Measurements from ENCODE around the gene SLC24A3. TPM values are rescaled to one million over a fixed set of nuclear protein-coding genes. Genes with fewer than 3 reads are reported as not detected.

Gene SLC24A3
- total and polyA plus RNA-seq, 2 experiments from 2014 or later: not detected

DNA sequence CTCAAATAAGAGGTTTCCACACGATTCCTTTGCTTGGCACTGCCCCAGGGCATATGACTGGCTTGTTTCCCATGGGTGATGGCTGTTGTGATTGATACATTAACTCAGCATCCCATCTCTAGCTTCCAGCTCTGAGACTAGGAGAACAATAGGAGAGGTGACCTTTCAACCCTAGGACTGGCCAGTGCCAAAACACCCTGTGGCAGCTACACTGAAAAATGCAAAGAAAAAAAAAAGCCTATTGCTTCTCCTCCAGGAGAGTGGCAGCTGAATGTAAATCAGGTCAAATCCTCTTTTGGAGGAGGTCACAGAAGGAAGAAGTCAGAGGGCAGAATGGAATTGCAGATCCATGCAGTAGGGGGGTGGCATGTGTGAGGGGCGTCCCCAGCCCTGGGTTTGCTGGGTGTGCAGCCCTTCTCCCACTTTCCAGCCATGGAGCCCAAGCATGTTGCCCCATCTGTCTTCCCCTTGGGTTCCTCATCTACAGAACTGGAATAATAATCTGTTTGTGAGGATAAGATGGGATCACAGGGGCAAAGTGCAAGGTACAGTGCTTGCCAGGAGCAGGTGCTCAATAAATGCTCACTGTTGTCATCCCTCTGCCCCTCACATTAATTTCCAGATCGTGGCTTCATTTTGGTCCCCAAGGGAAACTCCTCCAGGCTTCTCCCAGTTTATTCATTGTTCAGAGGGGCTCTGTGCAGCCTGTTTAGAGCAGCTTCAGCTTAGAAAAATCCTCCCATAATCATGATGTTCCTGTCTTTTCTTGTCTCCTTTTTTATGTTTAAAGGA is 300.6 kb downstream of the SLC24A3 start:
- no peaks in the 10 kb centered on the region for H3K79me2 ChIP-seq (ENCODE audit: insufficient read depth)
- H3K9me3 ChIP-seq (ENCODE audit: low read depth): no peaks in the 10 kb centered on the region
- no peaks in the 10 kb centered on the region for H3K27me3 ChIP-seq (replicated peaks; ENCODE audit: insufficient read depth)
- H3K4me3 ChIP-seq: no peak overlapping the region
- 12 to 14% methylated on average over 3 of the region's 3 CpGs for WGBS, 2 experiments (ENCODE audit: low coverage in 1 of 2, low lambda C conversion rate in 2 of 2, missing lambda C conversion rate in 2 of 2)
- in situ Hi-C loops (cut with MboI): no loop called here
- no peaks in the 10 kb centered on the region for H3K36me3 ChIP-seq (ENCODE audit: low read depth)
- no peak for TF ChIP-seq EZH2 (IDR thresholded peaks at IDR 0.05; ENCODE audit: insufficient read depth, poor library complexity, severe bottlenecking)
- TF ChIP-seq EZH2phosphoT487 (IDR thresholded peaks at IDR 0.05; ENCODE audit: insufficient read depth, low read depth): no peak
- H3K9me2 ChIP-seq (ENCODE audit: insufficient read depth): no peaks in the 10 kb centered on the region
- H4K20me1 ChIP-seq (ENCODE audit: insufficient read depth): no peaks in the 10 kb centered on the region
- H3F3A ChIP-seq (ENCODE audit: insufficient read depth): no peaks in the 10 kb centered on the region
- no peak overlapping the region for H3K27ac ChIP-seq
- H3K4me2 ChIP-seq (ENCODE audit: unreplicated experiment): no peak overlapping the region
- no peak overlapping the region for H3K9ac ChIP-seq
- no peak for DNase-seq
- no peaks in the 10 kb centered on the region for H3K4me1 ChIP-seq (ENCODE audit: insufficient read depth)
- H2AFZ ChIP-seq: no peak overlapping the region

DNA sequence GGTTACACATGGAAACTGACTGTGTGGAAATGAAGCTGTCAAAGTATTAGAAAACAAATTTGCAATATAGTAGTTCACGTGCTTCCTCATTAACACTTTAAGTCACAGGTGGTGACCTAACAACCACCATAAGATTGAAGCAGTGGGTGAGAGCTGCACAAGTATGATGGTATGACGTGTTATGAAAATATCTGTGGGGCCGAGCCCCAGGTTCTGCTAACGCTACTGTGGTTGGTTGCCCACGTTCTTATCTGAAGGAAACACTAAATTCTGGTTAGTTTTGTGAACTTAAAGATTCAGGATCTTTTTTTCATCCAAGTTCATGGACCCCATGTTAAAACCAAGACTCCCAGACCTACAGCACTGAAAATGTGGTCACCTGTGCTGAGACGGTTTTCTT is 302.6 kb downstream of the SLC24A3 start:
- Histone ChIP-seq H3K9ac (no peak overlapping the region), H3K4me3 (no peak overlapping the region), H3K9me3 (ENCODE audit: low read depth) (no peaks in the 10 kb centered on the region), H4K20me1 (ENCODE audit: insufficient read depth) (no peaks in the 10 kb centered on the region), H3F3A (ENCODE audit: insufficient read depth) (no peaks in the 10 kb centered on the region), H3K36me3 (ENCODE audit: low read depth) (no peaks in the 10 kb centered on the region), H3K27ac (no peak overlapping the region), H3K4me1 (ENCODE audit: insufficient read depth) (no peaks in the 10 kb centered on the region), H3K4me2 (ENCODE audit: unreplicated experiment) (no peak overlapping the region), H3K79me2 (ENCODE audit: insufficient read depth) (no peaks in the 10 kb centered on the region), H2AFZ (no peak overlapping the region), H3K27me3 (replicated peaks; ENCODE audit: insufficient read depth) (peaks cover 7% of the 10 kb centered on the region), H3K9me2 (ENCODE audit: insufficient read depth) (no peaks in the 10 kb centered on the region)
- TF ChIP-seq EZH2 (IDR thresholded peaks at IDR 0.05; ENCODE audit: insufficient read depth, poor library complexity, severe bottlenecking) (no peak), EZH2phosphoT487 (IDR thresholded peaks at IDR 0.05; ENCODE audit: insufficient read depth, low read depth) (no peak)
- 41 to 42% methylated on average over 6 of the region's 6 CpGs for WGBS, 2 experiments (ENCODE audit: low coverage in 1 of 2, low lambda C conversion rate in 2 of 2, missing lambda C conversion rate in 2 of 2)
- no peak for DNase-seq
- in situ Hi-C loops (cut with MboI): no loop called here

DNA sequence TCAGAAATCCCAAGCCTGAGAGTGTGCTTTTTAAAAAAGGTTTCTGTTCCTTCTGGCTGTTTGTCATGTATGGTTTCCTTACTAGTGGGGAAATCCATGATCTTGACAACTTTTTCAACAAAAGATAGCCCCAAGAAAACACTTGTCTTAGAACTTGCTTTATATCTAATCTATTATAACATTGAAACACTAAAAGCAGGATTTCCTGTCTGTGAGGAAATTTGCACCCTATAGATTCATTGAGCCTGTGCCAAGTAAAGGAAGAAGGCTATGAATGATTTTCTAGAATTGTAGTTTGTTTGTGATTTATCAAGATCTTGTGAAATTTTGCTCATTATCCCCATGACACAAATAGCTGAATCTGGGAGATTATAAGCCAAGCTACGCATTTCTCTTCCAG is 307.0 kb downstream of the SLC24A3 start:
- no peaks in the 10 kb centered on the region for H3F3A ChIP-seq (ENCODE audit: insufficient read depth)
- DNase-seq: no peak
- H3K79me2 ChIP-seq (ENCODE audit: insufficient read depth): no peaks in the 10 kb centered on the region
- H3K27me3 ChIP-seq (replicated peaks; ENCODE audit: insufficient read depth): peaks cover 7% of the 10 kb centered on the region
- H3K9me2 ChIP-seq (ENCODE audit: insufficient read depth): no peaks in the 10 kb centered on the region
- no peaks in the 10 kb centered on the region for H3K4me1 ChIP-seq (ENCODE audit: insufficient read depth)
- H4K20me1 ChIP-seq (ENCODE audit: insufficient read depth): no peaks in the 10 kb centered on the region
- TF ChIP-seq EZH2 (IDR thresholded peaks at IDR 0.05; ENCODE audit: insufficient read depth, poor library complexity, severe bottlenecking) (no peak), EZH2phosphoT487 (IDR thresholded peaks at IDR 0.05; ENCODE audit: insufficient read depth, low read depth) (no peak)
- 36 to 58% methylated on average over 1 of the region's 1 CpG for WGBS, 2 experiments (ENCODE audit: low coverage in 1 of 2, low lambda C conversion rate in 2 of 2, missing lambda C conversion rate in 2 of 2)
- H3K4me3 ChIP-seq: no peak overlapping the region
- in situ Hi-C loops (cut with MboI): no loop called here
- no peak overlapping the region for H3K27ac ChIP-seq
- H3K36me3 ChIP-seq (ENCODE audit: low read depth): no peaks in the 10 kb centered on the region
- no peak overlapping the region for H3K4me2 ChIP-seq (ENCODE audit: unreplicated experiment)
- no peaks in the 10 kb centered on the region for H3K9me3 ChIP-seq (ENCODE audit: low read depth)
- no peak overlapping the region for H3K9ac ChIP-seq
- no peak overlapping the region for H2AFZ ChIP-seq

DNA sequence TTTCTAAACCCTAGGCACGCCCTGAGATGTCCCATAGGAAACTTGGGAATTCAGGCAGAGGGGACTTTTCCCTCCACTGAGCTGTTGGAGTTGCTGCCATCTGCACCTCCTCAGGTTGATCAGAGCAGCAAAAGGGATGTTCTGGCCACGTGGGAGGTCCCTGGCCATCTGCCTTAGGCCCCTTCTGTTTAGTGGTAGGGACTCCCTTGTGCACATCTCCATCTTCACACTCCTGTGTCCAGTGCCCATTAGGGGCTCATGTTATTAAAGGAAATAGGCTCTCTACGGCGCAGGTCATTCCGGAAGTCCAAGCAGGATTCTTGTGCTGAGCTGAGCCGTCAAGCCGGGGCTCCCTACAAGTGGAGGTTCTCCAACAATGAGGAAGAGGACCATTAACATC is 307.8 kb downstream of the SLC24A3 start:
- Histone ChIP-seq H3K9me3 (ENCODE audit: low read depth) (no peaks in the 10 kb centered on the region), H3K4me2 (ENCODE audit: unreplicated experiment) (no peak overlapping the region)
- in situ Hi-C loops (cut with MboI): no loop called here

More for the DNA sequence above, 307.8 kb downstream of the SLC24A3 start:
- no peaks in the 10 kb centered on the region for H3K36me3 ChIP-seq (ENCODE audit: low read depth)
- no peak overlapping the region for H3K27ac ChIP-seq
- H3K9me2 ChIP-seq (ENCODE audit: insufficient read depth): no peaks in the 10 kb centered on the region
- DNase-seq: no peak
- H3K79me2 ChIP-seq (ENCODE audit: insufficient read depth): no peaks in the 10 kb centered on the region
- TF ChIP-seq EZH2phosphoT487 (IDR thresholded peaks at IDR 0.05; ENCODE audit: insufficient read depth, low read depth) (no peak), EZH2 (IDR thresholded peaks at IDR 0.05; ENCODE audit: insufficient read depth, poor library complexity, severe bottlenecking) (no peak)
- no peak overlapping the region for H2AFZ ChIP-seq
- no peaks in the 10 kb centered on the region for H3K4me1 ChIP-seq (ENCODE audit: insufficient read depth)
- no peak overlapping the region for H3K4me3 ChIP-seq
- no peaks in the 10 kb centered on the region for H3F3A ChIP-seq (ENCODE audit: insufficient read depth)
- WGBS, 2 experiments (ENCODE audit: low coverage in 1 of 2, low lambda C conversion rate in 2 of 2, missing lambda C conversion rate in 2 of 2): 73 to 74% methylated on average over 7 of the region's 7 CpGs
- no peaks in the 10 kb centered on the region for H4K20me1 ChIP-seq (ENCODE audit: insufficient read depth)
- peaks cover 7% of the 10 kb centered on the region for H3K27me3 ChIP-seq (replicated peaks; ENCODE audit: insufficient read depth)
- no peak overlapping the region for H3K9ac ChIP-seq
